NOMO-1 (cell line): ENCODE data around the gene CCL22.
"Not testable (repeated sequence)": the region's sequence is repeated elsewhere in the genome, so short reads cannot be mapped to it uniquely, and the experiment has no call there.

Experiments
- DNase-seq, 2 experiments: peaks; one replicate each; lab custom pipeline; 2025; ENCODE audit not compliant: unreplicated experiment in 2 of 2; lab: John Stamatoyannopoulos, UW

CCL22 gene

GRCh38 chr16:57358527-57359095 is at the start of gene CCL22:
CCL22 (plus strand) TSS chr16:57358783; CDS start chr16:57358817, 34 bp downstream.
- DNase-seq: peak in 1 of 2 experiments; percentile 27

GRCh38 chr16:57310801-57311200 is 47.8 kb upstream of the CCL22 start:
- DNase-seq: no peak

- DNase-seq: no peak
These were observed 45.1 kb upstream of the CCL22 start for GRCh38 chr16:57313509-57313908.

GRCh38 chr16:57314161-57314785 is 44.3 kb upstream of the CCL22 start:
- no peak for DNase-seq

- peak; percentile 12 to 47 for DNase-seq
These were observed 43.2 kb upstream of the CCL22 start for GRCh38 chr16:57315416-57315815.

GRCh38 chr16:57316390-57317017 is 42.1 kb upstream of the CCL22 start:
- DNase-seq: no peak

GRCh38 chr16:57318240-57318970 is 40.2 kb upstream of the CCL22 start:
- no peak for DNase-seq

GRCh38 chr16:57319646-57320045 is 38.9 kb upstream of the CCL22 start:
- DNase-seq: no peak

- DNase-seq: peak in 1 of 2 experiments; percentile 46
These were observed 33.8 kb upstream of the CCL22 start for GRCh38 chr16:57324749-57325148.

- no peak for DNase-seq
These were observed 33.1 kb upstream of the CCL22 start for GRCh38 chr16:57325458-57325857.

- DNase-seq: no peak
These were observed 28.8 kb upstream of the CCL22 start for GRCh38 chr16:57329718-57330327.

- DNase-seq: no peak
These were observed 27.2 kb upstream of the CCL22 start for GRCh38 chr16:57331355-57331754.

GRCh38 chr16:57333402-57333801 is 25.2 kb upstream of the CCL22 start:
- DNase-seq: no peak

- DNase-seq: no peak
These were observed 23.2 kb upstream of the CCL22 start for GRCh38 chr16:57335366-57335765.

GRCh38 chr16:57341062-57341440 is 17.5 kb upstream of the CCL22 start:
- peak in 1 of 2 experiments; percentile 37 for DNase-seq

GRCh38 chr16:57341441-57342303 is 16.9 kb upstream of the CCL22 start:
- DNase-seq: peak; percentile 60 to 85

- DNase-seq: not testable (repeated sequence)
These were observed 16.0 kb upstream of the CCL22 start for GRCh38 chr16:57342606-57343005.

GRCh38 chr16:57343221-57343620 is 15.4 kb upstream of the CCL22 start:
- peak; percentile 62 to 69 for DNase-seq

GRCh38 chr16:57344094-57344493 is 14.5 kb upstream of the CCL22 start:
- DNase-seq: not testable (repeated sequence)

- no peak for DNase-seq
These were observed 13.6 kb upstream of the CCL22 start for GRCh38 chr16:57345021-57345420.
